Choroid plexus epithelial cell (primary cell): Measurements from ENCODE around the gene KPNA1.

Source experiments
- DNase-seq: peaks from one replicate; pipeline ENCODE4 v3.0.0-alpha.2; 2010; ENCODE audit warnings: low read depth
- H3K4me3 ChIP-seq: 2 replicates; pipeline ENCODE4 v1.5.1; 2011; ENCODE audit warnings: low read depth, mild to moderate bottlenecking, control low read depth, low read length, moderate library complexity
- TF ChIP-seq, protein P1 (sequence below): conservative IDR thresholded peaks from 2 replicates; pipeline ENCODE4 v1.5.1; 2011; ENCODE audit warnings: low read depth, mild to moderate bottlenecking, control low read depth, inconsistent platforms, low read length, moderate library complexity

KPNA1 gene

DNA sequence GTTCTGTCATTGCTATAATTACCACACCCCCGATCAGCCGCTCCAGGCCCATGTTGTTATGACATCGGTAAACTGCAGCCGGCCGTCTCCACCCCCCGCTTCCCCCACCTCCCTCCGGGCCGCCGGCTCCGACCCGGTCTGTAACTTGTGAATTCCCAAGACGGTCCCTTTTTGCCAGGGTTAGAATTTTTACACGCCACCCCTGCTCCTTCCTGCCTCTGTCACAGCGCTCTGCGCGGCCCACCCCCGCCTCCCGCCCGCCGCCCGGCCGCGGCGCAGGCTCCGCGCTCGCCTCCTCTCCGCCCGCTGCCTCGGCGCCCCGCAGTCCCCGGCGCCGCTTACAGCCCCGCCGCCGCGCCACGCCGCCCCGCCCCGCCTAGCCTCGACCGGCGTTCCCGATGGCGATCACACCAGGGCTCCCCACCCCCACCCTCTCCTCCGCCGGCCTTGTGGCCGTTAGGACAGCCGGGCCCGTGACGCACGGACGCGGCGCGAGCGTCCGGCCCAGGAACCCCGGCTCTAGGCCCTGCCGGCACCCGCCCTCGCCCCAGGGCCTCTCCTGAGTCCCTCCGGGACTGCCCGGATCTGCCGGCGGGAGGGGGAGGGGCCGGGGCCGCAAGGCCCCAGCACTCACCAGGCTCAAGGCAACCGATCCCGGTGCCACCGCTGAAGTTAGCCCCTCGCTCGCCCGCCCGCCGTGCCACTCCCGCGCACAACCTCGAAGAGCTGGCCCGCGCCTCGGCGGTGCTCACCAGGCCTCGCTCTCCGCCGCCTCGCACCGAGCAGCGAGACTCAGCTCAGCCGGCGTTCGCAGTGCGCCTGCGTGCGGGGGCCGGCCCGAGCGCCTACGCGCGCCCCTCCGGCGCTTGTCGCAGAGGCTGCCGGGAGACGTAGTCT is at the start of gene KPNA1:
Gene KPNA1, minus strand, starts transcription at position 817 of the 897 bp plus-strand sequence. CDS start 18,374 bp downstream, outside the sequence.
- TF ChIP-seq, protein P1, sequence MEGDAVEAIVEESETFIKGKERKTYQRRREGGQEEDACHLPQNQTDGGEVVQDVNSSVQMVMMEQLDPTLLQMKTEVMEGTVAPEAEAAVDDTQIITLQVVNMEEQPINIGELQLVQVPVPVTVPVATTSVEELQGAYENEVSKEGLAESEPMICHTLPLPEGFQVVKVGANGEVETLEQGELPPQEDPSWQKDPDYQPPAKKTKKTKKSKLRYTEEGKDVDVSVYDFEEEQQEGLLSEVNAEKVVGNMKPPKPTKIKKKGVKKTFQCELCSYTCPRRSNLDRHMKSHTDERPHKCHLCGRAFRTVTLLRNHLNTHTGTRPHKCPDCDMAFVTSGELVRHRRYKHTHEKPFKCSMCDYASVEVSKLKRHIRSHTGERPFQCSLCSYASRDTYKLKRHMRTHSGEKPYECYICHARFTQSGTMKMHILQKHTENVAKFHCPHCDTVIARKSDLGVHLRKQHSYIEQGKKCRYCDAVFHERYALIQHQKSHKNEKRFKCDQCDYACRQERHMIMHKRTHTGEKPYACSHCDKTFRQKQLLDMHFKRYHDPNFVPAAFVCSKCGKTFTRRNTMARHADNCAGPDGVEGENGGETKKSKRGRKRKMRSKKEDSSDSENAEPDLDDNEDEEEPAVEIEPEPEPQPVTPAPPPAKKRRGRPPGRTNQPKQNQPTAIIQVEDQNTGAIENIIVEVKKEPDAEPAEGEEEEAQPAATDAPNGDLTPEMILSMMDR = no peak
- peak within 1 kb of the TSS; percentile 81 for H3K4me3 ChIP-seq
- DNase-seq = peak; percentile 92

DNA sequence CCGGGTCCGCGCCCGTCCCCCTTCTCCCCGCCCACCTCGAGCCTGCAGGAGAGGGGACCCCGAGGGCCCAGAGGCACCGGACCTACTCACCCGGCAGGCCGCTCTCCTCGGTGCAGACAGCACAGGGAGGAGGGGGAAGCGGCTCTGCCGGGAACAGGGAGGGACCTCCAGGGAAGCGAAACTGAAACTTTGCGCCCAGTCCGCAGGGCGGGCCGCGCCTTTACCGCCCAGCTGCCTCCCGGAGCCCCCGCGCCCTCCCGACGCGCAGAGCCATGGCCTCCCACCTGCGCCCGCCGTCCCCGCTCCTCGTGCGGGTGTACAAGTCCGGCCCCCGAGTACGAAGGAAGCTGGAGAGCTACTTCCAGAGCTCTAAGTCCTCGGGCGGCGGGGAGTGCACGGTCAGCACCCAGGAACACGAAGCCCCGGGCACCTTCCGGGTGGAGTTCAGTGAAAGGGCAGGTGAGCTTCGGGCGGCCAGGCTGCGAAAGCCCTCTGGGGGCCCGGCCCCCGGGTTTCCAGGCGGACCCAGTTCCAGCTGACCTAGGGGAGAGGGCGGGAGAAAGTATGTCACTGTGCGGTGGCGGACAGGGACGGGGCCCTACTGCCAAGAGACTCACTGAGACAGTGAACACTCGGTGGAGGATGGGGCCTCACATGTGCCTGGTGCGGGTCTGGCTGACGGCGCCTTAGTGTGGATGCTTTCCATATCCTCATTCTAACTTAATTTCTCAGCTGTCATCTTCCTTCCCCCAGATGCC is 49.6 kb upstream of the KPNA1 start, which contains the start of the genes DTX3L and PARP9:
Gene DTX3L, plus strand, starts transcription at position 184 of the 758 bp plus-strand sequence. Its CDS starts 89 bp downstream, at position 273.
Gene PARP9, minus strand, starts transcription at position 146 of the 758 bp plus-strand sequence. CDS start 4,680 bp downstream, outside the sequence.
- peak within 1 kb of the TSS; percentile 91 for H3K4me3 ChIP-seq
- TF ChIP-seq, protein P1 = no peak
- DNase-seq = peak; percentile 86

DNA sequence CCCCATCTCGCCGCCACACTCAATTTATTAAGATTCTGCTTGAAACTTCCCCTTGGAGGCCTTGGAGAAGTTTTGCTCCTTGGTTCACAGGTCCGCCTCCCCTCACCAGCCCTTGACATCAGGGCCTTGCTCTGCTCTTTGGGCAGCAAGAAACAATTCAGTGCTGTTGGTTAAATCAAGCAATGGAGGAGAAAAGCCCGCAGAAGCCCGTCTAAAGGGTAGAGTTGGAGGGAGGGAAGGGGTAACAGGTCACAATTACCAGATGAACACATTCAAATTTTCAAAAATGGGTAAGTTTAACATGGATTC is 48.9 kb upstream of the KPNA1 start:
- peak overlapping the region; percentile 91 for H3K4me3 ChIP-seq
- TF ChIP-seq, protein P1 = no peak
- no peak for DNase-seq

DNA sequence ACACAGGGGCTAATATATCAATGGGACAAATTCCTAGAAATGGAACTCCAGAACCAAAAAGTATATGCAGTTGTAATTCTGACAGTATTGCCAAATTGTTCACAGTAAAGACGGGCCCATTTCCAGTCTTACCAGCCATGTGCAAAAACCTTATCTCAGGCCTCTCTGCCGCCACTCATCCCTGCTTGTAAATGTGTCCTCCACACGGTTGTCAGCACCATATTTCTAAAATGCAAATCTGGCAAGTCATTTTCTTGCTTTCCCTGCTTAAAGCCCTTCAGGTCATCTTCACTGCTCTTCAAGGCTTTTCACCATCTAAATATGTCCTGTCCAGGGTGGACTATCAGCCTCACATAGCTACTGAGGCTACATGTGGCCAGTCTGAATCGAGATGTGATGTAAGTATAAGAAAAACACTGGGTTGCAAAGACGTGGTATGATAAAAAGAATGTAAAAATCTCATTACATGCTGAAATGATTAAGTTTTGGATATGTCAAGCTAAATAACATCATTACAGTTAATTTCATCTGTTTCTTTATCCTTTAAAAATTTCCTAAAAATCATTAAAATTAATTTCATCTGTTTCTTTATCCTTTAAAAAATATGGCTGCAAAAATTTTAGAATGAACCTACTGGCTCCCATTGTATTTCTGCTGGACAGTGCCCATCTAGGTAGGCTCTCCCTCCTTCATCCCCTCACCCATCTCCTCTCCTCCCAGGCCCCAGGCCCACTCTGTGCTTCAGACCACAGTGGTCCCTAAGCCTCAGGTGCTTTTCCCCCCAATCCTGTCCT is 48.4 kb upstream of the KPNA1 start:
- TF ChIP-seq, protein P1 = no peak
- H3K4me3 ChIP-seq = peak overlapping the region; percentile 91
- no peak for DNase-seq

DNA sequence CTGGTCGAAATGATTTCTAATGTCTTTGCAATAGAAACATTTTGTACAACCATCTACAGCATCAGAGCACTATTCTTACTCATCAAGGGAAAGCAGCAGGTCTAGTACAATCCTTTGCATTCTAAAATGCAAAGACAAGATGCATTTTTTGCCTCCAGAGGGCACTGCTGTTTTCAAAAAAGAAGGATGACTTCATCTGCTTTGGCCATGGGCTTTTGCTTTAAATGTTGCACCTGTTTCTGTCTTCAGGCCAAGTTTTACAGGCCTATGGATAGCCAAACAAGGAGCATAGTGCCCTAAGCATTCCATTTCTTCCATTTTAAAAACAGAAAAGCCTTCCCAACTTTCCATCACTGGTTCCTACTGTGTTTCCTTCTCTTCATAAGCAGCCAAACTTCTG is 45.9 kb upstream of the KPNA1 start:
- no peak overlapping the region for H3K4me3 ChIP-seq
- DNase-seq = peak; percentile 86
- TF ChIP-seq, protein P1 = peak; percentile 71

DNA sequence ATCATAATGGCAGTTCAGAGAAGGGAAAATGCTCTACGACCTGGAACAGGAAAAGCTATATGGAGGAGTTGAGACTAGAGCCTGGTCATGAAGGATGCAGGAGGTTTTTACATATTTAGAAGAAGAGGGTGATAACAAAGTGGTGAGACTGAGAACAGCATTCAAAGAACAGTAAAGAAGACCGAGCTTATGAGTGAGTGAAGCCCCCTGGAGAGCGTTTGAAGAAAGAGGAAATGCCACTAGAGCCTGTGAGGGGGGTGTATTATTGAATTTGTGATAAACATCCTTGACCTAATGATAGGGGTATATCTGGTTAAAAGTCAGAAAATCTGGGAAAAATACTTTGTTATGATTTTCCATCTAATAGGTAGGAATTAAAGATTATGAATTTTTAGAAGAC is 45.2 kb upstream of the KPNA1 start:
- TF ChIP-seq, protein P1 = no peak
- peak; percentile 25 for DNase-seq
- H3K4me3 ChIP-seq = no peak overlapping the region
